ENCODE data around the gene KANSL1.

Gene KANSL1

GRCh38 chr17:46152423-46152822, 40.8 kb downstream of the KANSL1 start:
- H3K4me1 ChIP-seq (ENCODE audit: insufficient read depth, poor library complexity, severe bottlenecking): peaks cover 21% of the 10 kb centered on the region
- no peak for TF ChIP-seq CTCF (IDR thresholded peaks at IDR 0.05; ENCODE audit: poor library complexity, severe bottlenecking)
- ATAC-seq (ENCODE audit: low read depth): no peak
- H3K36me3 ChIP-seq (ENCODE audit: low read depth): peaks cover 28% of the 10 kb centered on the region
- no peak overlapping the region for H3K4me3 ChIP-seq (ENCODE audit: severe bottlenecking)
- no peak overlapping the region for H3K27ac ChIP-seq (ENCODE audit: poor library complexity, severe bottlenecking)
- H3K27me3 ChIP-seq (ENCODE audit: insufficient read depth, poor library complexity, severe bottlenecking): no peaks in the 10 kb centered on the region
- H3K9me3 ChIP-seq (ENCODE audit: severe bottlenecking): no peaks in the 10 kb centered on the region
- DNase-seq (ENCODE audit: low spot score): no peak

DNA sequence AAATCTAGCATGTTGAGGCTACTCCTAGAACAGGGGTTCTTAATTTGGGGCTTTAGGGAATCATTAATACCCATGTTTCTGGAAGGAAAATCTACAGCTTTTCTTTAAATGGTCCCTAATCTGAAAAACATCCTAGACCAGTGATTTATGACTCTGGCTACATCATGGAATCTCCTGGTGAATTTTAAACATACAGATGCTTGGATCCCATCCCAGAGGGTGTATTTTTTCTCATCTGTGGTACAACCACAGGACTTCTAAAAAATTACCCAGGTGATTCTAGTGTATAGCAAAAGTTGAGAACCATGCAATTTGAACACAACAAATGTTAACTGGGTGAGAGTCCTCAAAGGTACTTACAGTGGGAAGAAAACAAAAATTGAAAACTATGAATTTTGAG, 41.5 kb downstream of the KANSL1 start:
- no peaks in the 10 kb centered on the region for H3K9me3 ChIP-seq (ENCODE audit: severe bottlenecking)
- H3K36me3 ChIP-seq (ENCODE audit: low read depth): peaks cover 23% of the 10 kb centered on the region
- ATAC-seq (ENCODE audit: low read depth) (no peak), DNase-seq (ENCODE audit: low spot score) (no peak)
- TF ChIP-seq CTCF (IDR thresholded peaks at IDR 0.05; ENCODE audit: poor library complexity, severe bottlenecking): no peak
- H3K27me3 ChIP-seq (ENCODE audit: insufficient read depth, poor library complexity, severe bottlenecking): no peaks in the 10 kb centered on the region
- H3K4me3 ChIP-seq (ENCODE audit: severe bottlenecking): no peak overlapping the region
- H3K4me1 ChIP-seq (ENCODE audit: insufficient read depth, poor library complexity, severe bottlenecking): peaks cover 16% of the 10 kb centered on the region
- H3K27ac ChIP-seq (ENCODE audit: poor library complexity, severe bottlenecking): no peak overlapping the region

- ATAC-seq (ENCODE audit: low read depth): no peak
- no peak overlapping the region for H3K27ac ChIP-seq (ENCODE audit: poor library complexity, severe bottlenecking)
- peaks cover 15% of the 10 kb centered on the region for H3K4me1 ChIP-seq (ENCODE audit: insufficient read depth, poor library complexity, severe bottlenecking)
Measured at GRCh38 chr17:46150216-46150963, 42.8 kb downstream of the KANSL1 start.

GRCh38 chr17:46148247-46148646, 45.0 kb downstream of the KANSL1 start:
- no peak for DNase-seq (ENCODE audit: low spot score)
- Histone ChIP-seq H3K4me1 (ENCODE audit: insufficient read depth, poor library complexity, severe bottlenecking) (peaks cover 3% of the 10 kb centered on the region), H3K9me3 (ENCODE audit: severe bottlenecking) (no peaks in the 10 kb centered on the region), H3K27ac (ENCODE audit: poor library complexity, severe bottlenecking) (no peak overlapping the region), H3K27me3 (ENCODE audit: insufficient read depth, poor library complexity, severe bottlenecking) (no peaks in the 10 kb centered on the region), H3K36me3 (ENCODE audit: low read depth) (peaks cover 22% of the 10 kb centered on the region), H3K4me3 (ENCODE audit: severe bottlenecking) (no peak overlapping the region)
- ATAC-seq (ENCODE audit: low read depth): no peak
- TF ChIP-seq CTCF (IDR thresholded peaks at IDR 0.05; ENCODE audit: poor library complexity, severe bottlenecking): no peak

More at GRCh38 chr17:46150216-46150963, 42.8 kb downstream of the KANSL1 start:
- TF ChIP-seq CTCF (IDR thresholded peaks at IDR 0.05; ENCODE audit: poor library complexity, severe bottlenecking): no peak
- DNase-seq (ENCODE audit: low spot score): no peak
- Histone ChIP-seq H3K4me3 (ENCODE audit: severe bottlenecking) (no peak overlapping the region), H3K27me3 (ENCODE audit: insufficient read depth, poor library complexity, severe bottlenecking) (no peaks in the 10 kb centered on the region), H3K9me3 (ENCODE audit: severe bottlenecking) (no peaks in the 10 kb centered on the region), H3K36me3 (ENCODE audit: low read depth) (peaks cover 23% of the 10 kb centered on the region)

DNA sequence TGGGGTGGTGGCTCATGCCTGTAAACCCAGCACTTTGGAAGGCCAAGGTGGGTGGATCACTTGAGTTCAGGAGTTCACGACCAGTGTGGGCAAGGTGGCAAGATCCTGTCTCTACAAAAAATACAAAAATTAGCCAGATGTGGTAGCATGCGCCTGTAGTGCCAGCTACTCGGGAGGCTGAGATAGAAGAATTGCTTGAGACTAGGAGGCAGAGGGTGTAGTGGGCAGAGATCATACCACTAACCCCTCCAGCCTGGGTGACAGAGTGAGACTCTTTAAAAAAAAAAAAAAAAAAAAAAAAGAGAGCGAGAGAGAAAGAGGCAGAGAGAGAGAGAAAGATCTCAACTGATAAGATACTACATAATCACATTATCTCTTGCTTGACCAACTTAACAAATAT, 45.9 kb downstream of the KANSL1 start:
- peaks cover 13% of the 10 kb centered on the region for H3K36me3 ChIP-seq (ENCODE audit: low read depth)
- H3K9me3 ChIP-seq (ENCODE audit: severe bottlenecking): no peaks in the 10 kb centered on the region
- H3K27ac ChIP-seq (ENCODE audit: poor library complexity, severe bottlenecking): no peak overlapping the region
- DNase-seq (ENCODE audit: low spot score): no peak
- no peak for TF ChIP-seq CTCF (IDR thresholded peaks at IDR 0.05; ENCODE audit: poor library complexity, severe bottlenecking)
- ATAC-seq (ENCODE audit: low read depth): no peak
- no peak overlapping the region for H3K4me3 ChIP-seq (ENCODE audit: severe bottlenecking)
- no peaks in the 10 kb centered on the region for H3K27me3 ChIP-seq (ENCODE audit: insufficient read depth, poor library complexity, severe bottlenecking)
- H3K4me1 ChIP-seq (ENCODE audit: insufficient read depth, poor library complexity, severe bottlenecking): no peaks in the 10 kb centered on the region

Measured in RWPE2 (cell line).